Mesenchymal stem cell (in vitro differentiated cells and primary cell): ENCODE results near the gene LVRN.

Source experiments
- DNase-seq: peaks from one replicate; pipeline ENCODE4 v3.0.0-alpha.2; 2013
- H2AFZ ChIP-seq: one replicate; pipeline ENCODE4 v1.6.1; 2013; ENCODE audit warnings: low read depth, mild to moderate bottlenecking, control low read depth, inconsistent platforms, low read length, moderate library complexity
- H2AK5ac ChIP-seq: 2 replicates; pipeline ENCODE4 v1.6.1; 2013; ENCODE audit warnings: low read length, moderate library complexity, mild to moderate bottlenecking, inconsistent platforms; ENCODE audit not compliant: severe bottlenecking
- H2BK120ac ChIP-seq: one replicate; pipeline ENCODE4 v1.6.1; 2013; ENCODE audit warnings: low read depth, mild to moderate bottlenecking, inconsistent platforms, low read length, moderate library complexity
- H2BK12ac ChIP-seq, 2 experiments: one replicate each; pipeline ENCODE4 v1.6.1; 2013; ENCODE audit warnings: inconsistent platforms in 2 of 2, low read length in 2 of 2, mild to moderate bottlenecking in 2 of 2, moderate library complexity in 2 of 2, control low read depth in 1 of 2
- H2BK15ac ChIP-seq: one replicate; pipeline ENCODE4 v1.6.1; 2013; ENCODE audit warnings: mild to moderate bottlenecking, low read depth, inconsistent platforms; ENCODE audit not compliant: poor library complexity, severe bottlenecking
- H2BK5ac ChIP-seq: 2 replicates; pipeline ENCODE4 v1.6.1; 2013; ENCODE audit warnings: low read depth, mild to moderate bottlenecking, low read length, control low read depth, inconsistent platforms; ENCODE audit not compliant: poor library complexity, severe bottlenecking
- H3K14ac ChIP-seq, 2 experiments: one replicate each; pipeline ENCODE4 v1.6.1; 2013; ENCODE audit warnings: inconsistent platforms in 2 of 2, low read length in 2 of 2, control low read depth in 1 of 2, mild to moderate bottlenecking in 1 of 2, moderate library complexity in 1 of 2
- H3K18ac ChIP-seq, 2 experiments: one replicate each; pipeline ENCODE4 v1.6.1; 2013; ENCODE audit warnings: inconsistent platforms in 2 of 2, low read length in 2 of 2, control low read depth in 1 of 2, low read depth in 1 of 2, mild to moderate bottlenecking in 1 of 2
- H3K23ac ChIP-seq, 2 experiments: one replicate each; pipeline ENCODE4 v1.6.1; 2013; ENCODE audit warnings: inconsistent platforms in 2 of 2, low read length in 2 of 2, mild to moderate bottlenecking in 2 of 2, moderate library complexity in 2 of 2, control low read depth in 1 of 2
- H3K27ac ChIP-seq: 2 replicates; pipeline ENCODE4 v1.5.1; 2013; ENCODE audit warnings: mild to moderate bottlenecking, moderate library complexity, low read length, control low read depth, inconsistent platforms; ENCODE audit not compliant: poor library complexity, severe bottlenecking
- H3K27me3 ChIP-seq, 2 experiments: 2 replicates each; pipeline versions ENCODE4 v1.6.1 to v1.7.0; 2013; ENCODE audit warnings: low read length in 2 of 2, mild to moderate bottlenecking in 2 of 2, moderate library complexity in 2 of 2, control low read depth in 1 of 2, inconsistent platforms in 1 of 2; ENCODE audit not compliant: control insufficient read depth in 1 of 2, insufficient read depth in 1 of 2
- H3K36me3 ChIP-seq, 2 experiments: 2 replicates each; pipeline versions ENCODE4 v1.6.1 to v1.7.0; 2013; ENCODE audit warnings: low read length in 2 of 2, control low read depth in 1 of 2, inconsistent platforms in 1 of 2, low read depth in 1 of 2, mild to moderate bottlenecking in 1 of 2; ENCODE audit not compliant: insufficient read depth in 2 of 2, control insufficient read depth in 1 of 2
- H3K4ac ChIP-seq, 2 experiments: one replicate each; pipeline ENCODE4 v1.6.1; 2013; ENCODE audit warnings: inconsistent platforms in 2 of 2, low read length in 2 of 2, mild to moderate bottlenecking in 2 of 2, moderate library complexity in 2 of 2, control low read depth in 1 of 2, low read depth in 1 of 2
- H3K4me1 ChIP-seq: 2 replicates; pipeline ENCODE4 v1.6.1; 2013; ENCODE audit warnings: low read depth, low read length, control low read depth; ENCODE audit not compliant: control insufficient read depth, insufficient read depth
- H3K4me2 ChIP-seq: 2 replicates; pipeline ENCODE4 v1.6.1; 2013; ENCODE audit warnings: low read length, mild to moderate bottlenecking, inconsistent platforms; ENCODE audit not compliant: poor library complexity, severe bottlenecking
- H3K4me3 ChIP-seq, 2 experiments: 2 replicates each; pipeline versions ENCODE4 v1.5.1 to v1.7.0; 2013; ENCODE audit warnings: low read length in 2 of 2, mild to moderate bottlenecking in 2 of 2, control low read depth in 1 of 2, low read depth in 1 of 2; ENCODE audit not compliant: insufficient read depth in 1 of 2
- H3K79me1 ChIP-seq: replicated peaks from 2 replicates; pipeline ENCODE4 v1.6.1; 2013; ENCODE audit warnings: mild to moderate bottlenecking, control low read depth, low read length, inconsistent platforms; ENCODE audit not compliant: poor library complexity, severe bottlenecking
- H3K9ac ChIP-seq: 2 replicates; pipeline ENCODE4 v1.7.0; 2013; ENCODE audit warnings: mild to moderate bottlenecking, low read length, moderate library complexity
- H3K9me3 ChIP-seq: 2 replicates; pipeline ENCODE4 v1.7.0; 2013; ENCODE audit warnings: mild to moderate bottlenecking, low read length; ENCODE audit not compliant: control insufficient read depth
- H4K8ac ChIP-seq: one replicate; pipeline ENCODE4 v1.6.1; 2013; ENCODE audit warnings: inconsistent platforms, mild to moderate bottlenecking, low read length, moderate library complexity
- H4K91ac ChIP-seq: one replicate; pipeline ENCODE4 v1.6.1; 2013; ENCODE audit warnings: mild to moderate bottlenecking, low read length, inconsistent platforms
- WGBS: methylation state at CpG from one replicate; pipeline ENCODE4 v1.1.7; 2013; ENCODE audit warnings: mixed read lengths; 5-methylcytosine and 5-hydroxymethylcytosine counted together

The LVRN gene

GRCh38 chr5:115977096-115977495, 14.8 kb downstream of the LVRN start:
- no peaks in the 10 kb centered on the region for H3K9me3 ChIP-seq
- no peak overlapping the region for H2BK12ac ChIP-seq
- WGBS: 89% methylated on average over 4 of the region's 4 CpGs
- H3K4me1 ChIP-seq: no peaks in the 10 kb centered on the region
- H3K27ac ChIP-seq: no peak overlapping the region
- no peaks in the 10 kb centered on the region for H3K27me3 ChIP-seq
- no peak overlapping the region for H3K14ac ChIP-seq
- DNase-seq: peak; percentile 6
- H3K9ac ChIP-seq: peak overlapping the region; percentile 69
- H3K23ac ChIP-seq: no peak overlapping the region
- H2BK5ac ChIP-seq: no peak overlapping the region
- H4K91ac ChIP-seq: no peak overlapping the region
- no peak overlapping the region for H2BK15ac ChIP-seq
- H2BK120ac ChIP-seq: no peak overlapping the region
- no peaks in the 10 kb centered on the region for H3K79me1 ChIP-seq
- no peak overlapping the region for H3K4ac ChIP-seq
- H2AFZ ChIP-seq: no peak overlapping the region
- H3K36me3 ChIP-seq: no peaks in the 10 kb centered on the region
- H4K8ac ChIP-seq: no peak overlapping the region
- no peak overlapping the region for H3K4me3 ChIP-seq
- H3K18ac ChIP-seq: no peak overlapping the region
- H3K4me2 ChIP-seq: no peak overlapping the region
- no peak overlapping the region for H2AK5ac ChIP-seq

GRCh38 chr5:115977988-115978387, 15.7 kb downstream of the LVRN start:
- 0% methylated on average over 1 of the region's 2 CpGs for WGBS
- Histone ChIP-seq H2AFZ (no peak overlapping the region), H2BK15ac (no peak overlapping the region), H3K4me2 (no peak overlapping the region), H3K36me3 (no peaks in the 10 kb centered on the region), H3K18ac (no peak overlapping the region), H2BK5ac (no peak overlapping the region), H3K27ac (no peak overlapping the region), H3K14ac (no peak overlapping the region), H3K9ac (peak overlapping the region; percentile 69), H3K4ac (no peak overlapping the region), H3K4me3 (peak overlapping the region in 1 of 2 experiments; percentile 44), H3K4me1 (no peaks in the 10 kb centered on the region), H3K9me3 (no peaks in the 10 kb centered on the region), H3K79me1 (no peaks in the 10 kb centered on the region), H2BK12ac (no peak overlapping the region), H4K8ac (no peak overlapping the region), H2BK120ac (no peak overlapping the region), H2AK5ac (no peak overlapping the region), H3K23ac (no peak overlapping the region), H4K91ac (no peak overlapping the region), H3K27me3 (no peaks in the 10 kb centered on the region)
- peak; percentile 75 for DNase-seq

GRCh38 chr5:115978779-115979178, 16.5 kb downstream of the LVRN start:
- H3K14ac ChIP-seq: peak overlapping the region in 1 of 2 experiments; percentile 82
- 83% methylated on average over 2 of the region's 2 CpGs for WGBS
- peak overlapping the region; percentile 69 for H3K9ac ChIP-seq

GRCh38 chr5:115979201-115980041, 17.1 kb downstream of the LVRN start:
- peak overlapping the region in 1 of 2 experiments; percentile 95 for H2BK12ac ChIP-seq
- H3K79me1 ChIP-seq: no peaks in the 10 kb centered on the region
- peak overlapping the region; percentile 69 for H3K9ac ChIP-seq
- no peaks in the 10 kb centered on the region for H3K27me3 ChIP-seq
- H2BK120ac ChIP-seq: peak overlapping the region; percentile 71
- no peak overlapping the region for H3K4me2 ChIP-seq
- peak overlapping the region in 1 of 2 experiments; percentile 0 for H3K4me3 ChIP-seq
- H4K91ac ChIP-seq: no peak overlapping the region
- DNase-seq: peak; percentile 57
- H3K4me1 ChIP-seq: no peaks in the 10 kb centered on the region
- no peak overlapping the region for H2BK5ac ChIP-seq
- peak overlapping the region in 1 of 2 experiments; percentile 50 for H3K23ac ChIP-seq
- H3K4ac ChIP-seq: peak overlapping the region in 1 of 2 experiments; percentile 24
- peak overlapping the region; percentile 27 to 84 for H3K18ac ChIP-seq
- 94% methylated on average over 2 of the region's 3 CpGs for WGBS
- no peaks in the 10 kb centered on the region for H3K9me3 ChIP-seq
- H2AK5ac ChIP-seq: no peak overlapping the region
- H3K36me3 ChIP-seq: no peaks in the 10 kb centered on the region
- no peak overlapping the region for H3K27ac ChIP-seq
- H2AFZ ChIP-seq: no peak overlapping the region
- no peak overlapping the region for H2BK15ac ChIP-seq
- H4K8ac ChIP-seq: no peak overlapping the region
- peak overlapping the region in 1 of 2 experiments; percentile 82 for H3K14ac ChIP-seq

More at GRCh38 chr5:115978779-115979178, 16.5 kb downstream of the LVRN start:
- Histone ChIP-seq H2AFZ (no peak overlapping the region), H3K79me1 (no peaks in the 10 kb centered on the region), H2AK5ac (no peak overlapping the region), H2BK120ac (no peak overlapping the region), H3K27ac (no peak overlapping the region), H3K18ac (peak overlapping the region in 1 of 2 experiments; percentile 84), H4K91ac (no peak overlapping the region), H3K4me2 (no peak overlapping the region), H2BK5ac (no peak overlapping the region), H2BK15ac (no peak overlapping the region), H3K4ac (peak overlapping the region in 1 of 2 experiments; percentile 24), H3K4me1 (no peaks in the 10 kb centered on the region), H2BK12ac (peak overlapping the region in 1 of 2 experiments; percentile 95), H3K27me3 (no peaks in the 10 kb centered on the region), H3K4me3 (peak overlapping the region in 1 of 2 experiments; percentile 0), H3K9me3 (no peaks in the 10 kb centered on the region), H4K8ac (peak overlapping the region; percentile 45), H3K23ac (peak overlapping the region in 1 of 2 experiments; percentile 50), H3K36me3 (no peaks in the 10 kb centered on the region)
- peak; percentile 3 for DNase-seq
